Adrenal gland (tissue), 12 donors: ENCODE data around the gene OTOS. TPM values are rescaled to one million over a fixed set of nuclear protein-coding genes. Genes with fewer than 3 reads are reported as not detected.

Experiments used
- DNase-seq, 7 donors: peaks; one replicate each; pipeline ENCODE4 v3.0.0-alpha.2; 2019 to 2020
- H3K27ac ChIP-seq, 5 donors: fragments of 200-600 bp; sonication (generic) in 4 of 5; 1 replicate in 3 of 5; 2 replicates in 2 of 5; pipeline versions ENCODE4 v1.5.1 to v1.8.0; 2016 to 2020; ENCODE audit warnings: mild to moderate bottlenecking in 1 of 5
- H3K27me3 ChIP-seq: fragments of 200-600 bp; 2 replicates; pipeline ENCODE4 v1.8.0; 2021
- H3K36me3 ChIP-seq, 2 donors: fragments of 200-600 bp; replicated peaks in 1 of 2; 1 replicate in 1 of 2; 2 replicates in 1 of 2; pipeline versions ENCODE4 v1.5.1 to v1.8.0; 2018 to 2022
- H3K4me1 ChIP-seq, 2 donors: fragments of 200-600 bp; replicated peaks in 1 of 2; 1 replicate in 1 of 2; 2 replicates in 1 of 2; pipeline versions ENCODE4 v1.5.1 to v1.8.0; 2018 to 2021
- H3K4me3 ChIP-seq, 4 donors: fragments of 200-600 bp; sonication (generic) in 3 of 4; one replicate each; pipeline ENCODE4 v1.5.1; 2016 to 2018
- H3K9me3 ChIP-seq, 3 donors: fragments of 200-600 bp; sonication (generic) in 1 of 3; replicated peaks in 1 of 3; 1 replicate in 2 of 3; 2 replicates in 1 of 3; pipeline versions ENCODE4 v1.5.1 to v1.8.0; 2016 to 2021
- CTCF ChIP-seq, 6 experiments: fragments of 450-650 bp in 4 of 6; fragments of 200-600 bp in 2 of 6; sonication (generic) in 1 of 6; IDR thresholded peaks; 1 replicate in 5 of 6; 2 replicates in 1 of 6; pipeline versions ENCODE4 v1.5.1 to v1.8.0; 2016 to 2021; ENCODE audit warnings: antibody characterized with exemption in 6 of 6, mild to moderate bottlenecking in 2 of 6, moderate library complexity in 1 of 6
- POLR2A ChIP-seq, 2 donors: fragments of 450-650 bp; IDR thresholded peaks; one replicate each; pipeline ENCODE4 v1.6.1; 2017; ENCODE audit warnings: antibody characterized with exemption in 2 of 2, mild to moderate bottlenecking in 2 of 2, moderate library complexity in 1 of 2
- WGBS, 4 donors: extraction: QIAGEN DNeasy Blood & Tissue Kit in 2 of 4; methylation state at CpG; one replicate each; pipeline versions ENCODE4 v1.1.5 to v1.1.7; 2013 to 2017; 5-methylcytosine and 5-hydroxymethylcytosine counted together
- intact Hi-C, 2 donors: fragments of 100-400 bp; cut with DNase I; formaldehyde crosslinking; loops; one replicate each; pipeline versions ENCODE4 v1.14.1 to v1.15.0; 2022 to 2023
- polyA plus RNA-seq, 3 donors: library from polyadenylated mRNA; stranded (reverse); fragments of 200-250 nt in 2 of 3; fragments of 350-450 nt in 1 of 3; fragmentation: Illumina TruSeq in 1 of 3; extraction: RNeasy Lipid Tissue Mini Kit (QIAGEN cat#74804) in 1 of 3; gene quantifications; one replicate each; pipeline ENCODE4 v1.2.3, GENCODE V29; 2013 to 2014
- total RNA-seq, 9 donors: library from RNA; depleted of rRNA in 4 of 9; stranded (reverse); fragments of >200 nt in 4 of 9; fragments of 120-200 nt in 1 of 9; fragmentation: NEBNext Ultra II Directional in 1 of 9; extraction: Animal tissue kit (Norgen Biotek cat#: 25700) in 1 of 9; gene quantifications; one replicate each; pipeline versions ENCODE4 v1.1.0 to v1.2.4, GENCODE V29; 2013 to 2023
- donor health status: healthy with polysubstance abuse.
- donor health status: Bipolar disorder and iron deficiency.
- donor health status: DM: yes; HTN: yes; CAD: no.
- donor health status: DM: no; HTN: no; CAD: no.
- donor health status: DM: no; HTN: no; CAD: no.
- donor health status: DM: yes; HTN: yes; CAD: no.

OTOS gene
- total and polyA plus RNA-seq, 12 donors: not detected

- intact Hi-C loops: loop anchor here in 1 of 2 donors (5.0 kb wide), 1 partner anchor 78 kb away; no protein-coding TSS in a partner anchor
- Histone ChIP-seq H3K27me3 (peaks cover 4% of the 10 kb centered on the region), H3K27ac (no peak overlapping the region), H3K9me3 (no peaks in the 10 kb centered on the region), H3K36me3 (no peaks in the 10 kb centered on the region), H3K4me1 (peaks cover 6 to 7% of the 10 kb centered on the region in 2 donors), H3K4me3 (no peak overlapping the region)
- DNase-seq: no peak
- no peak for TF ChIP-seq POLR2A (IDR thresholded peaks at IDR 0.05)
- no peak for TF ChIP-seq CTCF (IDR thresholded peaks at IDR 0.05)
- 56 to 79% (median 66%) methylated on average over 8 to 14 of the region's 14 CpGs for WGBS, 4 donors
Observed at GRCh38 chr2:240139666-240140393, 628 bp downstream of the OTOS start.

- TF ChIP-seq POLR2A (IDR thresholded peaks at IDR 0.05): no peak
- TF ChIP-seq CTCF (IDR thresholded peaks at IDR 0.05): no peak
- H3K4me1 ChIP-seq: peaks cover 6 to 11% of the 10 kb centered on the region in 2 donors
- 86 to 91% (median 88%) methylated on average over 11 to 15 of the region's 15 CpGs for whole genome bisulfite sequencing, 4 donors
- no peaks in the 10 kb centered on the region for H3K9me3 ChIP-seq
- no peak overlapping the region for H3K4me3 ChIP-seq
- no peak overlapping the region for H3K27ac ChIP-seq
- peak in 2 of 7 donors; percentile 12 to 42 for DNase-seq
- H3K27me3 ChIP-seq: peaks cover 4% of the 10 kb centered on the region
- no peaks in the 10 kb centered on the region for H3K36me3 ChIP-seq
- intact Hi-C loops: no loop called here
Observed at GRCh38 chr2:240139011-240139441, 1.4 kb downstream of the OTOS start.

GRCh38 chr2:240138254-240138984 is 2.0 kb downstream of the OTOS start:
- no peak for TF ChIP-seq POLR2A (IDR thresholded peaks at IDR 0.05)
- TF ChIP-seq CTCF (IDR thresholded peaks at IDR 0.05): no peak
- Histone ChIP-seq H3K36me3 (peaks cover 0 to 4% of the 10 kb centered on the region in 2 donors), H3K9me3 (no peaks in the 10 kb centered on the region), H3K4me1 (peaks cover 6 to 11% of the 10 kb centered on the region in 2 donors), H3K27ac (no peak overlapping the region), H3K27me3 (peaks cover 4% of the 10 kb centered on the region), H3K4me3 (no peak overlapping the region)
- WGBS, 4 donors: 76 to 78% (median 77%) methylated on average over 5 to 9 of the region's 9 CpGs
- DNase-seq: peak in 2 of 7 donors; percentile 9 to 39
- intact Hi-C loops: no loop called here

- no peak for TF ChIP-seq POLR2A (IDR thresholded peaks at IDR 0.05)
- no peak for TF ChIP-seq CTCF (IDR thresholded peaks at IDR 0.05)
- peaks cover 6 to 11% of the 10 kb centered on the region in 2 donors for H3K4me1 ChIP-seq
- peaks cover under 1% of the 10 kb centered on the region for H3K27me3 ChIP-seq
- intact Hi-C loops: no loop called here
- H3K36me3 ChIP-seq: peaks cover 0 to 11% of the 10 kb centered on the region in 2 donors
- no peak overlapping the region for H3K27ac ChIP-seq
- DNase-seq: peak in 1 of 7 donors; percentile 49
- no peaks in the 10 kb centered on the region for H3K9me3 ChIP-seq
- 84 to 89% (median 87%) methylated on average over 17 to 19 of the region's 19 CpGs for WGBS, 4 donors
- no peak overlapping the region for H3K4me3 ChIP-seq
Observed at GRCh38 chr2:240137596-240138253, 2.7 kb downstream of the OTOS start.
